GM12878 (cell line): ENCODE results near the gene SYNGAP1. TPM values are rescaled to one million over a fixed set of nuclear protein-coding genes. Genes with fewer than 3 reads are reported as not detected.

ENCODE experiments used
- ATAC-seq: fragments of 200-7000 bp; cut with Tn5 transposase; 3 replicates; pipeline ENCODE4 v1.9.1; 2020; ENCODE audit warnings: mild to moderate bottlenecking, moderate library complexity
- BruUV-seq: library from RNA; stranded (reverse); fragments of 400-500 nt; replicated peaks from 2 replicates; lab custom pipeline; 2021; lab: Mats Ljungman, UMichigan
- CTCF ChIA-PET: fragments of 300-600 bp; sonication (Branson Sonifier 250); formaldehyde crosslinking; extraction: SDS; loops from one replicate; lab custom pipeline; 2021; ENCODE audit warnings: inconsistent platforms; lab: Yijun Ruan, JAX
- POLR2A ChIA-PET: fragments of 350-600 bp; formaldehyde crosslinking; extraction: SDS; loops from one replicate; lab custom pipeline; 2021; ENCODE audit warnings: inconsistent platforms; lab: Charles Lee
- RAD21 ChIA-PET: fragments of 300-600 bp; sonication (Branson Sonifier 250); formaldehyde crosslinking; loops from one replicate; lab custom pipeline; 2023; ENCODE audit warnings: antibody characterized with exemption; ENCODE audit not compliant: unreplicated experiment; lab: Charles Lee
- SMC1A ChIA-PET: fragments of 300-600 bp; sonication (Branson Sonifier 250); formaldehyde crosslinking; loops from one replicate; lab custom pipeline; 2023; ENCODE audit not compliant: unreplicated experiment, uncharacterized antibody; lab: Charles Lee
- DNase-seq: peaks from one replicate; pipeline ENCODE4 v3.0.0-alpha.2; 2011; ENCODE audit warnings: low read depth, low spot score
- FAIRE-seq: peaks from 3 replicates; lab custom pipeline; 2011; peaks lifted over from hg19 to GRCh38; lab: Jason Lieb, UNC
- H2AFZ ChIP-seq: 2 replicates; pipeline ENCODE4 v1.6.0; 2011; ENCODE audit warnings: low read depth, low read length, control low read depth; ENCODE audit not compliant: control insufficient read depth
- H3K27ac ChIP-seq: 2 replicates; pipeline ENCODE4 v1.5.1; 2011; ENCODE audit warnings: control low read depth; ENCODE audit not compliant: control insufficient read depth, insufficient read depth
- H3K27me3 ChIP-seq, 2 experiments: replicated peaks in 1 of 2; 2 replicates each; pipeline versions ENCODE4 v1.6.0 to v1.6.1; 2011; ENCODE audit warnings: low read length in 1 of 2; ENCODE audit not compliant: control insufficient read depth in 2 of 2, insufficient read depth in 2 of 2
- H3K36me3 ChIP-seq, 2 experiments: 2 replicates each; pipeline ENCODE4 v1.5.1; 2011; ENCODE audit warnings: low read length in 1 of 2; ENCODE audit not compliant: control insufficient read depth in 2 of 2, insufficient read depth in 2 of 2
- H3K4me1 ChIP-seq: 2 replicates; pipeline ENCODE4 v1.6.1; 2011; ENCODE audit warnings: mild to moderate bottlenecking, low read length, moderate library complexity, mixed read lengths; ENCODE audit not compliant: control insufficient read depth, insufficient read depth
- H3K4me2 ChIP-seq: 2 replicates; pipeline ENCODE4 v1.6.0; 2011; ENCODE audit warnings: control low read depth; ENCODE audit not compliant: control insufficient read depth, insufficient read depth
- H3K4me3 ChIP-seq: fragments of 200-600 bp; sonication (generic); 2 replicates; pipeline ENCODE4 v1.5.1; 2016
- H3K79me2 ChIP-seq: 2 replicates; pipeline ENCODE4 v1.6.0; 2011; ENCODE audit warnings: low read length; ENCODE audit not compliant: control insufficient read depth, insufficient read depth
- H3K9ac ChIP-seq: 2 replicates; pipeline ENCODE4 v1.8.0; 2011; ENCODE audit warnings: low read length, control low read depth, mixed read lengths; ENCODE audit not compliant: control insufficient read depth, insufficient read depth
- H3K9me3 ChIP-seq: replicated peaks from 3 replicates; pipeline ENCODE4 v1.5.1; 2011; ENCODE audit warnings: mild to moderate bottlenecking, low read length; ENCODE audit not compliant: control insufficient read depth, insufficient read depth
- H4K20me1 ChIP-seq: 2 replicates; pipeline ENCODE4 v1.6.0; 2011; ENCODE audit not compliant: control insufficient read depth, insufficient read depth
- BCLAF1 ChIP-seq: fragments of 450-650 bp; IDR thresholded peaks from 2 replicates; pipeline ENCODE4 v1.6.1; 2017; ENCODE audit warnings: antibody characterized with exemption, mild to moderate bottlenecking, moderate library complexity
- BHLHE40 ChIP-seq, 2 experiments: fragments of 450-650 bp in 1 of 2; IDR thresholded peaks; 2 replicates each; pipeline ENCODE4 v1.6.1; 2011 to 2017; ENCODE audit warnings: low read depth in 2 of 2, borderline replicate concordance in 1 of 2, improper control_type of control experiment in 1 of 2, low read length in 1 of 2, mild to moderate bottlenecking in 1 of 2
- EGR1 ChIP-seq, 2 experiments: IDR thresholded peaks; 1 replicate in 1 of 2; 2 replicates in 1 of 2; pipeline ENCODE4 v1.6.1; 2011 to 2012; ENCODE audit warnings: low read depth in 2 of 2, low read length in 2 of 2, borderline replicate concordance in 1 of 2, mild to moderate bottlenecking in 1 of 2, moderate library complexity in 1 of 2
- ESRRA ChIP-seq: IDR thresholded peaks from 2 replicates; pipeline ENCODE4 v1.6.1; 2012; ENCODE audit warnings: mild to moderate bottlenecking, low read length, improper control_type of control experiment
- KAT2A ChIP-seq: conservative IDR thresholded peaks from 2 replicates; pipeline ENCODE4 v1.6.1; 2011; ENCODE audit warnings: low read depth, low read length; ENCODE audit not compliant: control insufficient read depth
- MEF2B ChIP-seq: fragments of 450-650 bp; IDR thresholded peaks from 2 replicates; pipeline ENCODE4 v1.6.1; 2018; ENCODE audit warnings: mild to moderate bottlenecking, moderate library complexity; ENCODE audit not compliant: partially characterized antibody, poor library complexity, severe bottlenecking
- NR2C2 ChIP-seq: IDR thresholded peaks from 2 replicates; pipeline ENCODE4 v1.6.1; 2011; ENCODE audit warnings: borderline replicate concordance, low read depth; ENCODE audit not compliant: control insufficient read depth, insufficient read length
- POU2F2 ChIP-seq: IDR thresholded peaks from 3 replicates; pipeline ENCODE4 v1.6.1; 2011; ENCODE audit warnings: low read depth, mild to moderate bottlenecking, low read length, borderline replicate concordance
- SMAD1 ChIP-seq: fragments of 450-650 bp; IDR thresholded peaks from 2 replicates; pipeline ENCODE4 v1.6.1; 2018; ENCODE audit warnings: mild to moderate bottlenecking, low read depth; ENCODE audit not compliant: partially characterized antibody
- STAT1 ChIP-seq: fragments of 450-650 bp; conservative IDR thresholded peaks from 2 replicates; pipeline ENCODE4 v1.6.1; 2014; ENCODE audit warnings: antibody characterized with exemption, mild to moderate bottlenecking
- ZNF217 ChIP-seq: fragments of 450-650 bp; IDR thresholded peaks from 2 replicates; pipeline ENCODE4 v1.6.1; 2017; ENCODE audit warnings: antibody characterized with exemption, mild to moderate bottlenecking
- ZNF274 ChIP-seq: IDR thresholded peaks from one replicate; pipeline ENCODE4 v1.8.0; 2011; ENCODE audit not compliant: insufficient read length, insufficient read depth
- ZSCAN29 ChIP-seq: fragments of 450-650 bp; IDR thresholded peaks from 2 replicates; pipeline ENCODE4 v1.6.1; 2017; ENCODE audit warnings: mild to moderate bottlenecking, moderate library complexity
- WGBS: methylation state at CpG from one replicate; pipeline ENCODE4 v1.1.6; 2016; ENCODE audit warnings: low lambda C conversion rate; ENCODE audit not compliant: insufficient replicate concordance, insufficient coverage; ENCODE audit errors: missing lambda C conversion rate; 5-methylcytosine and 5-hydroxymethylcytosine counted together
- in situ Hi-C: fragments of 300-500 bp; cut with MboI; formaldehyde crosslinking; loops from 9 replicates; pipeline ENCODE4 v1.14.3; 2018; ENCODE audit warnings: mixed read lengths
- intact Hi-C: fragments of 100-400 bp; cut with micrococcal nuclease; formaldehyde crosslinking; loops from one replicate; pipeline ENCODE4 v1.14.2; 2022; ENCODE audit not compliant: unreplicated experiment
- polyA plus RNA-seq, 11 experiments: library from polyadenylated mRNA; depleted of rRNA in 4 of 11; unstranded in 6 of 11; stranded (reverse) in 5 of 11; fragments of >200 nt; fragmentation: Nextera tagmentation in 4 of 11; fragmentation: Illumina TruSeq in 1 of 11; extraction: Ambion mirVana in 4 of 11; extraction: Trizol in 1 of 11; gene quantifications; 1 replicate in 1 of 11; 2 replicates in 10 of 11; pipeline versions ENCODE4 v1.2.1 to v1.2.3, GENCODE V29; 2011 to 2016; ENCODE audit warnings: inconsistent platforms in 2 of 11, missing spikeins in 2 of 11, low read depth in 1 of 11
- total RNA-seq, 4 experiments: library from RNA; depleted of rRNA in 3 of 4; stranded (reverse); fragments of >200 nt in 3 of 4; fragmentation: Illumina TruSeq in 1 of 4; extraction: Trizol in 1 of 4; gene quantifications; 2 replicates each; pipeline versions ENCODE4 v1.2.1 to v1.2.3, GENCODE V29; 2013 to 2021
- TF ChIP-seq, protein P1 (sequence below): IDR thresholded peaks from 2 replicates; pipeline ENCODE4 v1.6.1; 2011; ENCODE audit warnings: borderline replicate concordance, low read depth, mild to moderate bottlenecking, moderate library complexity, low read length; ENCODE audit not compliant: insufficient read depth, poor library complexity, severe bottlenecking
- TF ChIP-seq, protein P2 (sequence below): fragments of 450-650 bp; IDR thresholded peaks from 2 replicates; pipeline ENCODE4 v1.6.1; 2016; ENCODE audit warnings: mild to moderate bottlenecking
- TF ChIP-seq, protein P3 (sequence below): fragments of 450-650 bp; conservative IDR thresholded peaks from 2 replicates; pipeline ENCODE4 v1.6.1; 2017; ENCODE audit warnings: mild to moderate bottlenecking, moderate library complexity

The SYNGAP1 gene
- total and polyA plus RNA-seq, 10 of the 15 experiments (the other 5 are each of a cell fraction or from before 2014, with no cell fraction given) = 0.05 to 9.2 (median 1.2) TPM

- Histone ChIP-seq H2AFZ (no peak overlapping the region), H3K4me3 (no peak overlapping the region), H3K9ac (no peak overlapping the region), H3K4me2 (no peak overlapping the region), H3K9me3 (no peaks in the 10 kb centered on the region), H3K79me2 (no peaks in the 10 kb centered on the region), H3K4me1 (no peaks in the 10 kb centered on the region), H3K27ac (no peak overlapping the region), H4K20me1 (no peaks in the 10 kb centered on the region), H3K36me3 (no peaks in the 10 kb centered on the region), H3K27me3 (no peaks in the 10 kb centered on the region)
- in situ Hi-C loops = no loop called here
- DNase-seq = no peak
- no TSS peak for BruUV-seq
- RAD21 ChIA-PET = interaction anchor here (1.0 kb wide), 1 partner anchor 77 kb away, joined by 3 read pairs; no protein-coding TSS in a partner anchor
- SMC1A ChIA-PET = interaction anchor here (1.5 kb wide), 1 partner anchor 99 kb away, joined by 3 read pairs; no protein-coding TSS in a partner anchor
- ATAC-seq = no peak
- no peak for TF ChIP-seq KAT2A
- TF ChIP-seq, protein P1, sequence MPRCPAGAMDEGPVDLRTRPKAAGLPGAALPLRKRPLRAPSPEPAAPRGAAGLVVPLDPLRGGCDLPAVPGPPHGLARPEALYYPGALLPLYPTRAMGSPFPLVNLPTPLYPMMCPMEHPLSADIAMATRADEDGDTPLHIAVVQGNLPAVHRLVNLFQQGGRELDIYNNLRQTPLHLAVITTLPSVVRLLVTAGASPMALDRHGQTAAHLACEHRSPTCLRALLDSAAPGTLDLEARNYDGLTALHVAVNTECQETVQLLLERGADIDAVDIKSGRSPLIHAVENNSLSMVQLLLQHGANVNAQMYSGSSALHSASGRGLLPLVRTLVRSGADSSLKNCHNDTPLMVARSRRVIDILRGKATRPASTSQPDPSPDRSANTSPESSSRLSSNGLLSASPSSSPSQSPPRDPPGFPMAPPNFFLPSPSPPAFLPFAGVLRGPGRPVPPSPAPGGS = no peak
- TF ChIP-seq EGR1 (IDR thresholded peaks at IDR 0.05; ENCODE audit: borderline replicate concordance in 1 of 2, low read depth in 2 of 2, low read length in 2 of 2) = no peak
- TF ChIP-seq POU2F2 = no peak
- no peak for TF ChIP-seq BCLAF1
- no peak for TF ChIP-seq ZSCAN29
- no peak for TF ChIP-seq STAT1
- no peak for TF ChIP-seq NR2C2
- TF ChIP-seq BHLHE40 (IDR thresholded peaks at IDR 0.05; ENCODE audit: borderline replicate concordance in 1 of 2, low read depth in 2 of 2, low read length in 1 of 2) = no peak
- TF ChIP-seq, protein P2, sequence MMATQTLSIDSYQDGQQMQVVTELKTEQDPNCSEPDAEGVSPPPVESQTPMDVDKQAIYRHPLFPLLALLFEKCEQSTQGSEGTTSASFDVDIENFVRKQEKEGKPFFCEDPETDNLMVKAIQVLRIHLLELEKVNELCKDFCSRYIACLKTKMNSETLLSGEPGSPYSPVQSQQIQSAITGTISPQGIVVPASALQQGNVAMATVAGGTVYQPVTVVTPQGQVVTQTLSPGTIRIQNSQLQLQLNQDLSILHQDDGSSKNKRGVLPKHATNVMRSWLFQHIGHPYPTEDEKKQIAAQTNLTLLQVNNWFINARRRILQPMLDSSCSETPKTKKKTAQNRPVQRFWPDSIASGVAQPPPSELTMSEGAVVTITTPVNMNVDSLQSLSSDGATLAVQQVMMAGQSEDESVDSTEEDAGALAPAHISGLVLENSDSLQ = no peak
- TF ChIP-seq MEF2B = no peak
- TF ChIP-seq ZNF274 = no peak
- TF ChIP-seq ZNF217 = no peak
- TF ChIP-seq, protein P3, sequence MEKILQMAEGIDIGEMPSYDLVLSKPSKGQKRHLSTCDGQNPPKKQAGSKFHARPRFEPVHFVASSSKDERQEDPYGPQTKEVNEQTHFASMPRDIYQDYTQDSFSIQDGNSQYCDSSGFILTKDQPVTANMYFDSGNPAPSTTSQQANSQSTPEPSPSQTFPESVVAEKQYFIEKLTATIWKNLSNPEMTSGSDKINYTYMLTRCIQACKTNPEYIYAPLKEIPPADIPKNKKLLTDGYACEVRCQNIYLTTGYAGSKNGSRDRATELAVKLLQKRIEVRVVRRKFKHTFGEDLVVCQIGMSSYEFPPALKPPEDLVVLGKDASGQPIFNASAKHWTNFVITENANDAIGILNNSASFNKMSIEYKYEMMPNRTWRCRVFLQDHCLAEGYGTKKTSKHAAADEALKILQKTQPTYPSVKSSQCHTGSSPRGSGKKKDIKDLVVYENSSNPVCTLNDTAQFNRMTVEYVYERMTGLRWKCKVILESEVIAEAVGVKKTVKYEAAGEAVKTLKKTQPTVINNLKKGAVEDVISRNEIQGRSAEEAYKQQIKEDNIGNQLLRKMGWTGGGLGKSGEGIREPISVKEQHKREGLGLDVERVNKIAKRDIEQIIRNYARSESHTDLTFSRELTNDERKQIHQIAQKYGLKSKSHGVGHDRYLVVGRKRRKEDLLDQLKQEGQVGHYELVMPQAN = no peak
- no peak for TF ChIP-seq SMAD1
- no peak for TF ChIP-seq ESRRA
- POLR2A ChIA-PET = no interaction called here
- CTCF ChIA-PET = no interaction called here
- intact Hi-C loops = no loop called here
- no peak for FAIRE-seq
- 65% methylated on average over 3 of the region's 3 CpGs for WGBS
These were observed 49.8 kb downstream of the SYNGAP1 start for GRCh38 chr6:33469661-33470060.
